GM06990 (cell line): Measurements from ENCODE around the gene ADCY9.
"Not testable (repeated sequence)": the region's sequence is repeated elsewhere in the genome, so short reads cannot be mapped to it uniquely, and the experiment has no call there.

ENCODE experiments used
- DNase-seq: peaks from one replicate; pipeline ENCODE4 v3.0.0-alpha.2; 2011; ENCODE audit not compliant: insufficient read length; ENCODE audit errors: extremely low read depth
- H3K27me3 ChIP-seq: replicated peaks from 2 replicates; pipeline ENCODE4 v1.6.0; 2011; ENCODE audit warnings: low read length; ENCODE audit not compliant: control insufficient read depth, insufficient read depth
- H3K36me3 ChIP-seq: 2 replicates; pipeline ENCODE4 v1.5.1; 2011; ENCODE audit warnings: low read length; ENCODE audit not compliant: control insufficient read depth, insufficient read depth
- H3K4me3 ChIP-seq: replicated peaks from 2 replicates; pipeline ENCODE4 v1.5.1; 2011; ENCODE audit warnings: low read depth, mild to moderate bottlenecking, control low read depth, low read length
- CTCF ChIP-seq: IDR thresholded peaks from 2 replicates; pipeline ENCODE4 v1.5.1; 2011; ENCODE audit warnings: low read length, control low read depth, mild to moderate bottlenecking, inconsistent platforms; ENCODE audit not compliant: insufficient read depth, poor library complexity, severe bottlenecking

Gene ADCY9

DNA sequence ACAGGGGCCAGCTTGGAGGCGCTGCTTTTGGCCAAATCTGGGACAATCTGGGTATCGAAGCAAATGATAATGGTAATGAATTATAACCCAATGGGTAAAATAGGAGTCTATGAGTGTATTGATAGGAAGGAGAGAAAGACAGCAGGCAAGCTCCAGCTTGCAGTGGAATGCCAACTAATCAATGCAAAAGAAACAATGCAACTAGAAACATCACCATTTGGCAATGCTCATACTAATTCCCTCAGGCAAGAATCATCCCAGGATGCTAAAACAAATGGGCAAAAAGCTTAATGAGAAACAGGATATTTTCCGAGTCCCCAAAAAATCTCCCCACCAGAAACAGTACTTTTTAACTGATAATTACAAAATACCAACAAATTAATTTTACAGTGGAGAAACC, 64.7 kb downstream of the ADCY9 start:
- no peak for DNase-seq
- no peaks in the 10 kb centered on the region for H3K27me3 ChIP-seq
- no peak for TF ChIP-seq CTCF
- no peaks in the 10 kb centered on the region for H3K36me3 ChIP-seq
- no peak overlapping the region for H3K4me3 ChIP-seq

- Histone ChIP-seq H3K27me3 (no peaks in the 10 kb centered on the region), H3K4me3 (no peak overlapping the region), H3K36me3 (no peaks in the 10 kb centered on the region)
- no peak for TF ChIP-seq CTCF
- DNase-seq, result no peak
Measured at GRCh38 chr16:4049031-4049430, 67.2 kb downstream of the ADCY9 start.

DNA sequence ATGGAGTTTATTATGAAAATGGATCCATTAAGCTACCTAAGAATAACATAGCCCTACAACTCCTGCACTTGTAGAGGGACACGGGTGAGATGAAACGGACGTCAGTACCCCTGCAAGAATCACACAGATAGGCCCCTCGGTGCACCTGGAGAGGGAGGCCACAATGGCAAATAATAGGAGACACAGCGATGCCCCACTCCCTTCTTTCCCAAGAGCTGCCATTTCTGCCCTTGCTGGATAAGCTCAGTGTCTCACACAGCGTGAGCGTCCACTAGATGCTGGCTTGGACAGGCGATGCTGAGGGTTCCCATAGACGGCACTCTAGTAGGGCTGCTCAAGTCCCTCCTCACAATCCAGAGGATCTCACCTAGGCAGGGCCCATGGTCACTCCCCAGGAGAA, 67.8 kb downstream of the ADCY9 start:
- DNase-seq, result no peak
- Histone ChIP-seq H3K4me3 (no peak overlapping the region), H3K36me3 (no peaks in the 10 kb centered on the region), H3K27me3 (no peaks in the 10 kb centered on the region)
- no peak for TF ChIP-seq CTCF

- no peaks in the 10 kb centered on the region for H3K27me3 ChIP-seq
- H3K4me3 ChIP-seq, result no peak overlapping the region
- TF ChIP-seq CTCF, result no peak
- no peaks in the 10 kb centered on the region for H3K36me3 ChIP-seq
- DNase-seq, result no peak
Measured at GRCh38 chr16:4046221-4046620, 70.0 kb downstream of the ADCY9 start.

- H3K27me3 ChIP-seq, DNase-seq, H3K36me3 ChIP-seq, H3K4me3 ChIP-seq: not testable (repeated sequence)
Measured at GRCh38 chr16:4045561-4045960, 70.7 kb downstream of the ADCY9 start.

DNA sequence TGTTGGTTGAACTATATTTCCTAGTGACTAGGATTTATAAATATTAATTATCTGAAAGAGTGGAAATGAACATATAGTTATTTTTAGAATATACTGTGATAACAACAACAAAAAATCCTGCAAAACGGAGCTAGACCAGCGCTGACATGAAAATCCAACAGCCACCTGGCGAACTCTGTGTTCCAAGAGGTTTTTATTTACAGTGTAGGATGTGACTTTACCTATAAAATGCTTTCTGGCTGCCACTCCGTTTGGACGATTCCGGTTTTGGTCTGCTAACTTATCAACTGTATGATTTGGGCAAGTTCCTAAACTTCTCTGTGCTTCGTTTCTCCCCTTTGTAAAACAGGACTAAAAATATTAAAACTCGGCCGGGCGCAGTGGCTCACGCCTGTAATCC, 73.7 kb downstream of the ADCY9 start:
- TF ChIP-seq CTCF, result no peak
- H3K4me3 ChIP-seq, result no peak overlapping the region
- no peaks in the 10 kb centered on the region for H3K27me3 ChIP-seq
- DNase-seq, result no peak
- H3K36me3 ChIP-seq, result no peaks in the 10 kb centered on the region

DNA sequence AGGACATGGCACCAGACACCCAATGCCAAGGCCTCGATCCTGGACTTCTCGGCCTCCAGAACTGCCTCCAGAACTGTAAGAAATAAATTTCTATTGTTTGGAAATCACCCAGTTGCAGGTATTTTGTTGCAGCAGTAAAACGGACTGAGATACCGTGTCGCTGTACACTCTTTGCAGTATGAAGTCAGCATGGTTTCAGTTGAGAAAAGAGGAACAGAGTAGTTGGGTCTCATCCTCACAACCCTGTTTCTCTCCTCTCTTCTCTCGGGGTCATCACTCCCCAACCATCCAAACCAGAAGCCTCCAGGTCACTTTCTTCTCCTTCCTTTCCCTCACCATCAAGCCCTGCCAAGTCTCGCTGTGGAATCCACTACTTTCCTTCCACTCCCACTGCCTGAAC, 77.8 kb downstream of the ADCY9 start:
- H3K36me3 ChIP-seq, result no peaks in the 10 kb centered on the region
- no peak for DNase-seq
- H3K4me3 ChIP-seq, result no peak overlapping the region
- TF ChIP-seq CTCF, result no peak
- no peaks in the 10 kb centered on the region; the same call in 1 of the 2 replicates for H3K27me3 ChIP-seq

GRCh38 chr16:4036952-4037351, 79.3 kb downstream of the ADCY9 start:
- not testable (repeated sequence) for DNase-seq, H3K36me3 ChIP-seq, H3K4me3 ChIP-seq, H3K27me3 ChIP-seq
